HG03095 (cell line): Measurements from ENCODE around the gene DNAH10.

ENCODE experiments used
- ATAC-seq: cut with Tn5 transposase; IDR thresholded peaks from one replicate; pipeline ENCODE4 v1.9.1; 2021; ENCODE audit warnings: moderate library complexity; ENCODE audit not compliant: unreplicated experiment

DNAH10 gene

DNA sequence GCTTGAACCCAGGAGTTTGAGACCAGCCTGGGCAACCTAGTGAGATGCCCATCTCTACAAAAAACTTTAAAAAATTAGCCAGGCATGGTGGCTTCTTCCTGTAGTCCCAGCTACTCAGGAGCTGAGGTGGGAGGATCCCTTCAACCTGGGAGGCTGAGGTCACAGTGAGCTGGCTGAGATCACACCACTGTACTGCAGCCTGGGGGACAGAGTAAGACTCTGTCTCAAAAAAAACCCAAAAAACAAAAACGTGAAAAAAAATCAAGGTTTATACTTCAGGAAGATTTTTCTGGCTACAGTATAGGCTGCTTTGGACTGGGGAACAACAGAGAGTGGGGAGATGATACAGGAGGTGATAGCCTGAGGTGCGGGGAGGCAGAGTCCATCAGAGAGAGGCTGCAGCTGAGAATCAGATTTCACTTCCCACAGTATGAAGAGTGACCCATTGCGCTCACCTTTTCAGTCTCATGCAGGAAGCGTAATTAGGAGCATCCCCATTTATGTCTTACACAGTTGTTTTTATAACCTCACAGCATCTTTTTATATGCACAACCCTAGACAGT, 28.9 kb downstream of the DNAH10 start:
- no peak for ATAC-seq

DNA sequence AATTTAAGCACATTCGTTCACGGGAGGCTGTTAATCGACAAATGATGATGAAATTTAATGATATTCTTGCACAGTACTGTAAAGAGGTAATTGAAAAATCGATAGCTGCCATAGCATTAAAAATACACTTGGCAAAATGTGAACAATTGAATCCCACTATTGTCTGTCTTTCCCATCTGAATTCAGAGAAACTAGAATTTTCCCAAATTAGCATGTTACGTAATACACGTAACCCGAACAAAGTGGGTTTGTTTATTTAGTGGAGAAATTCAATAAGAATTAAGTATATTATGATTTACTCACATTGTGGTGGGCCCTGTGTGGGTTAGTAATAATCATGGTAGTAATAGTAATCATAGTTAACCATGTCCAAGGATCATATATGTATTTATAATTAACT, 31.9 kb downstream of the DNAH10 start:
- no peak for ATAC-seq

DNA sequence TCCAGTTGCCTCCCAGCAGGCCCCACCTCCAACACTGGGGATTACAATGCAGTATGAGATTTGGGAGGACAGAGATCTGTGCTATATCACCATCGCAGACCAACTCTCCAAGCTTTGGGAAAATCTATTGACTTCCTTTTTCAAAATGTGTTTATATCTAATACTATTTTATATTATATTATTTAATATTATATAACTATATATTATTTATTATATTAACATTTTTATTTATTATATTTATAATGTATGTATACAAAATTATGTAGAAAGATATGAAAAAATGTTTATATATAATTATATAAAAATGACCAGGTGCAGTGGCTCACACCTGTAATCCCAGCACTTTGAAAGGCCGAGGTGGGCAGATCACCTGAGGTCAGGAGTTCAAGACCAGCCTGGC, 36.4 kb downstream of the DNAH10 start:
- no peak for ATAC-seq

DNA sequence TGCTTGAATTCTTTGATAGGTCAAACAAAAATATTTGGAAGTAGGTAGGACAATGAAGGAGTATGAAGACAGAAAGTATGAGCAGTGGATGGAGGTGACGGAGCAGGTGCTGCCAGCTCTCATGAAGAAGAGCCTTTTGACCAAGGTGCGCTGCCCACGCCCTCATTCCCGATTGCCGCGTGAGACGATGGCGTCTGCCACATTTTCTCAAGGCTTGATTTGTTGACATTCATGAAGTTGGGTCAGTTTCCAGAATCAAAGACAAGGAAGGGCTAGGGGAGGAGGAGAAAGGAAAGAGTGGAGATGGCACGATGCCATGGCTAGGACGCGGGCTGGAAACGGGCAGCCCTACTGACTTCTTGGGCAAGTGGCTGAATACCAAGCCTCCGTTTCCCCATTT, 37.1 kb downstream of the DNAH10 start:
- ATAC-seq = no peak

DNA sequence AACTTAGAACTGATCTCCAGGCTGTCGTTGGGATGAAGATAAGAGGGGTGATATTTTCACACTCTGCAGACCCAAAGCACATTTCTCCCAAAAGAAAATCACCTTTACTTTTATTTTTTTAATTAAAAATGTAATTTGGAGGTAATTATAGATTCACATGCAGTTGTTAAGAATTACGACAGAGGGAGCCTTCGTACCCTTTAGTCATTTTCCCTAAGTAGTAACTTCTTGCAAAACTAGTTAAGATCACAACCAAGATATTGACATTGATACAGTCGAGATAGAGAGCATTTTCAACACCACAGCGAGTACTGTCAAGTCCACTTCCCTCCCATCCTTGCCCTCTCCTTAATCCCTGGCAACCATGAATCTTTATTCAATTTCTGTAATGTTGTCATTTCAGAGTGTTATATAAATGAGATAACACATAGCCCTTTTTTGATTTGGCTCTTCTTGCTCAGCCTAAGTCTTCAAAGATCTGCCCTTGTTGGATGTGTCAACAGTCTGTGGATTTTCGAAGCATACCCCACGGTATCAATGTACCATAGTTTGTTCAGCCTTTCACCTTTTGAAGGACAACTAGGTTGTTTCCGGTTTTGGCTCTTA, 39.6 kb downstream of the DNAH10 start:
- no peak for ATAC-seq

DNA sequence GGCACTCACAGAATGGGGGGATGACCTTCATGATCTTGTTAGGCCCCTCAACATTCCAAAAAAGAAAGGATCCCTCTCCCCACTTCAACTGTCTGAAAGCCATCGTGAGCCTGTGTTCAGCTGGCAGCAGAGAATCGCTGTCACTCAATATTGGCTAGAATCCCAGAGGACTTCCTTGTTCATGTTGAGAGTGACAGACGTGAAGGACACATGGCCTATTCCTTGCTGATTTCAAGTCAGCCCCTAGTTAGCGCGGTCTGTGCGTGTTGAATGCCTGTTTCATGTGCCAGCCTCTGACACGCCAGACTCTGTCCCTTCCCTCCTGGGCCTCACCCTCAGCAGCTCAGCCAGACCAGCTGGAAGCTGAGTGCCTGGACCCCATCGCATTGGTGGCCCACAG, 43.1 kb downstream of the DNAH10 start:
- no peak for ATAC-seq

DNA sequence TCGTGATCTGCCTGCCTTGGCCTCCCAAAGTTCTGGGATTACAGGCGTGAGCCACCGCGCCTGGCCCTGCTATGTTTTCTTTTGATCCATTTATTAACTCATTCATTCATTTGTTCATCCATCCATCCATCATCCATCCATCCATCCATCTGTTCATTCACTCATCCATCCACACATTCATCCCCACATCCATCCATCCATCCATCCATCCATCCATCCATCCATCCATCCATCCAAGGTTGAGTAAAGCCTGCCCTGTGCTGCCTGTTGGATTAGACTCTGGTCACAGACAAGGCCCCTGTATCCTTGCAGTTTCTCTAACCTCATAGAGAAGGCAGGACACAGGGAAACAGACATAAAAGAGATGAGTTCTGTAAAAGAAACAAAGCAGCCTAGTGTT, 44.9 kb downstream of the DNAH10 start:
- no peak for ATAC-seq

DNA sequence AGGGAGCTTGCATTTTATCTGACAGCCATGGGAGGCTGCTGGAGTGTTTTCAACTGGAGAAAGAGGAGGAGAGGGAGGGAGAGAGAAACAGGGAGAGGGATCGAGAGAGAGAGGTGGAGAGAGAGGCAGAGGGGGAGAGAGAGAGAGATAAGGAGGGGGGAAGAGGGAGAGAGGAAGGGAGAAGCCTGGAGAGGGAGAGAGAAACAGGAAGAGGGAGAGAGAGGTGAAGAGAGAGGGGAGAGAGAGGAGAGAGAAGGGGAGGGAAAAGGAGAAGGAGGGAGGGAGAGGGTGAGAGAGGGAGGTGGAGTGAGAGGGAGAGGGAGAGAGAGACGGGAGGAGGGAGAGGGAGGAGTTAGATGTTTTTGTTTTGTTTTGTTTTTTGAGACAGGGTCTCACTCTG, 45.6 kb downstream of the DNAH10 start:
- no peak for ATAC-seq

DNA sequence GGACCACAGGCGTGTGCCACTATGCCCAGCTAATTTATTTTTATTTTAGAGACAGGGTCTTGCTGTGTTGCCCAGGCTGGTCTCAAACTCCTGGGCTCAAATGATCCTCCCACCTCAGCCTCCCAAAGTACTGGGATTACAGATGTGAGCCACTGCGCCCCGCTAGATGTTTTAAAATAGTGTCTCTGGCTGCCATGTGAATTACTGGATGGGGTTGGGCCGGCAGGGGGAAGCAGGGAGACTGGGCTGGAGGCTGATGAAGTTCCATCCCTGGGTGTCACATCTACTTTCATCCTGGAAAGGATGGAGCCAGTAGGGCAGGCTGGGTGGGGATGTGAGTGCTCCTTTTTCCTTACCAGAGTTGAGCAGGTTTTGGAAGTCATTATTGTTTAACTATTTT, 46.1 kb downstream of the DNAH10 start:
- ATAC-seq = no peak

DNA sequence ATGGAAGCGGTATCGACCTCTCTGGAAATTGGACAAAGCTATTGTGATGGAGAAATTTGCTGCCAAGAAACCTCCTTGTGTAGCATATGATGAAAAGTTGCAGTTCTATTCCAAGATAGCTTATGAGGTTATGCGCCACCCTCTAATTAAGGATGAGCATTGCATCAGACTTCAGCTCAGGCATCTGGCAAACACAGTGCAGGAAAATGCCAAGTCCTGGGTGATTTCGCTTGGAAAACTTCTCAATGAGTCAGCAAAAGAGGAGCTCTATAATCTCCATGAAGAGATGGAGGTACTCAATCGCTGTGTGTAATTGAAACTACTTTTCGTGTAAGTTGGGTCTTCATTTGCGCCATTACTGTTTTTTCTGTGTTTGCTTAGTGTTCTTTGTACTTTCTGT, 51.2 kb downstream of the DNAH10 start:
- ATAC-seq = no peak

DNA sequence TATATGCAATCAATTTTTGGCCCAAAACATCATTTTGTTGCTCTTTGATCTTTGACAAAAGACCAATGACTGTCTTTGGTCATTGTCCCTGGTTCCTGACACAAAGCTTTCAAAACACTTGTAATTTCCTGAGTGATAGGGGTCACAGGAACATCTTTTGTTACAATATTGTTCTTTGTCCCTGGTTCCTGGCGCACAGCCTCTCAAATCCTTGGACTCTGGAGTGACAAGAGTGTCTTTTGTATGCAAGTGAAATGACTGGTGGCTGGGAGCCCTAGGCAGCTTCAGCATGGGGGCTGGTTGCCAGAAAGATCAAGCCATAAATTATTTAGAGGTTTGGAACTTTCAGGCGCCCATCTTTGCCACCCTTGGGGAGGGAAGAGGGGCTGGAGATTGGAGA, 53.9 kb downstream of the DNAH10 start:
- no peak for ATAC-seq

DNA sequence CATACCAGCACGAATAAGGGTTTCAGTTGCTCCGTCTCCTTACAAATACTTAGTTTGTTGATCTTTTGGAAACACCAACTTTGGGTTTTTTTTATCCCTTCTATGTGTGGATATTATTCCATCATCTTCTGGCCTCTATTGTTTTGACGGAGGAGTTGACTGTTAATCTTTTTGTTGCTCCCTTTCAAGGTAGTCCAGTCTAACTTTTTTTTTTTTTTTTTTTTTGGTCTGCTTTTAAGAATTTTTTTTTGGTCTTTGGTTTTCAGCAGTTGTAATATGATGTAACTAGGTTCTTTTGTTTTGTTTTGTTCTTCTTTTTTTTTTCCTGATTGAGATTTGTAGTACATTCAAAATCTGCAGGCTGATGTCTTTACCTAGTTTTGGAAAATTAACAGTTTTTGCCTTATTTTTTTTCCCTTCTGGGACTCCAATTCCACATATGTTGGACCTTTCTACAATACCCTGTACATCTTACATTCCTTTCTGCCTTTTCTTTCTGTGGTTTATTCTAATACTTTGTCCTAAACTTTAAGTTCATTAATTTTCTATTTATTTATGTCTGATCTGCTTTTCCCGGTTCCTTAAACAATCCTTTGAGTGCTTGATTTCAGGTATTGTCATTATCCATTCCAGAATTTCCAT, 54.9 kb downstream of the DNAH10 start:
- ATAC-seq = no peak

DNA sequence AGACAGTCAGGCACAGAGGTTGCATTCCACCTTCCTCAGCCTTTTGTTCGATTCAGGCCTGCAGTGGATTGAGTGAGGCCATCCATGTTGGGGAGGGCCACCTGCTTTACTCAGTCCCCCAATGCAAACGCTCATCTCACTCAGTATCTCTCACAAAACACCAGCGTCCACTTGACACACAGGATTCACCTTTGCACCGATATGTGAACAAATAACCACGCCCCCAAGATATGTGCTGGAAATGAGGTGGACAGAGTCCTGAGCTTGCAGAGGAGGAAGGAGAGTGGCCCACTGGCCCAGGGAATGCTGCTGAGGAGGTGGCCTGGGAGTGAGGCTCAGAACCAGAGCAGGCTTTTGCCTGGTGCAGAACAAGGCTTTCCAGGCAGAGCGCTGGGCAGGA, 60.7 kb downstream of the DNAH10 start:
- ATAC-seq = no peak

DNA sequence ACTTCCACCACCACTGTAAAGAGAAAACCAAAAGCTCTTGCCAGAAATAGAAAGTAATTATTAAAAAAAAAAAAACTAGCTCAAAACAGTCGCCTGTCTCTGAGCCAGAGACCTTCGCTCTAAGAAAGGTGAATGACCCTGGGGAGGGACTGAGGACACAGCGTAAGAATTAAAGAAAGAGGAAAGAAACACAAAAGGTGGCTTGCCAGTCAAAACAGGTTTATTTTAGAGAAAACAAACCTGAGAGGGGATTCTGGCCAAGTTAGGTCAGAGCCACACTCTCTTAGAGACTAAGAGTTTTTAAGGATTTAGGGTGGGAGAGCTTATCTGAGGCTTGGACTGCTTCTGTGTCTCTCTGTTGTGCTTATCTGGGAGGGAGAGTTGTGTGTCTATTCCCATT, 66.0 kb downstream of the DNAH10 start:
- ATAC-seq = no peak

DNA sequence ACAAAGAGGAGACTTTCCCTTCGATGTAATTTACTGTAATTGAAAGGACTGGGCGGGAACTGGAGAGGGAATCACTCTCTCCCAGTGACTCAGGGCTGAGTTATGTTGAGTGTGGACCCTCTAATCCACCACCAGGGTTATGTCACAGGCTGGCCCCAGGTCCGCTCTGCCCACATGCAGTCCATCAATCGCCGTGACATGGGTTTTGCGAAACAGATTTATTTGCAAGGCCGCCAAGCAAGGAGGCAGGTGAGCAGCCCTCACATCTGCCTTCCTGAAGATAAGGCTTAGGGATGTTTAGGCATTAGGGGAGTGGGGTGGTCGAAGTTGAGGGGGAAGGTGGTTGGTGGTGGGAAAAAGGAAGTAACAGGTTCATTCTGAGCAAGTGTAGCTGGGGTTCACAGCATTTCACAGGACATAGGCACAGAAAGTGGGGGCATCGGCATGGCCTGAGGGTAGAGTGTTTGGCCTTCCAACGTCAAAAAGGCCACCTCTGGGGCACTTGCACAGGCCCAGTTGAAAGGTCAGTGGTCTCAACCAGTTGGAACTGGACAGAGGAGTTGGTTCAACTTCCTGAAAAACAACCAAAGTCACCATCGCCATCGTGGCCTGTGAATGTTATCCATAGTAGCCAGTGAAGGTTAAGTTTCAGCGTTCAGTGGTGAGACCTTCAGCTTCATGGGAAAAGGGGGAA, 66.9 kb downstream of the DNAH10 start:
- ATAC-seq = no peak

DNA sequence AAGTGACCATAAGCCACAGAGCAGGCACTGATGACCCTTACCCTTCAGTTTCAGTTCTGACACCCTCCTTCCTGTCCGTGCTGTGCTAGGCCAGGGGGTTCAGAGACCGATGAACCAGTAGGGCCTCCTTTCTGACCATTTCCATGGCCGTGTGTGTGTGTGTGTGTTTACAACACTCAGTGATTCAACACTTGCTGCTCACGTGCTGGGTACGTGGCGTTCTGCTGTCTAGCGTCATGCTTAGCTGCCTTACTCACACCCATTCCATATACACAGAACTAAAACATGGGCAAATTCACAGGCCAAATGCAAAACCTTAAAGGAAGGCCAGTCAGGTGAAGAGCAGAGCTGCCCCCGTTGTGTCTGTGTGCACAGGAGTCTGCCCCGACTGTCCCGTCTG, 67.5 kb downstream of the DNAH10 start:
- no peak for ATAC-seq

DNA sequence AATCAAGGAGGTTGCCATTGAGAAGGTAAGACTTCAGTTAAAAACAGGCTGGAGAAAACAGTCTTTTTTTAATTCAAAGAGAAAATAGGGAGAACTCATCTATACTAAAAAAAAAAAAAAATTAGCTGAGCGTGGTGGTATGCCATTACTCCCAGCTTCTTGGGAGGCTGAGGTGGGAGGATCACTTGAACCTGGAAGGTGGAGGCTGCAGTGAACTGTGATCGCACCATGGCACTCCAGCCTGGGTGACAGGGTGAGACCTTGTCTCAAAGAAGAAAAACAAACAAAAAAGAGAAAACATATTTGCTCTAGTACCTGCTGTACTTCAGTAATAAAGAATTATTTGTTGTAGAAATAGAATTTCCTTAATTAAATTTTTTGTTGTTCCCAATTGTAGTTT, 68.6 kb downstream of the DNAH10 start:
- ATAC-seq = no peak

DNA sequence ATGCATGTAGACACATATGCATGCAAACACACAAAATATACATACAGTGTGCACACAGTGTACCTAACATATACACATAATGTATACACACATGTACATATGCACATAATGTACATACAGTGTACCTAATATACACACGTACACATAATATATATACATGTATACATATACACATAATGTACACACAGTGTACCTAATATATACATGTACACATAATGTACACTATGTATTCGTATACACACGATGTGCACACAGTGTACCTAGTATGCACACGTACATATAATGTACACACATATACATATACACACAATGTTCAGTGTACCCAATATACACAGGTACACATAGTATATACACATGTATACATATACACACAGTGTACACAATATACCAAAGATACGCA, 70.0 kb downstream of the DNAH10 start:
- no peak for ATAC-seq

DNA sequence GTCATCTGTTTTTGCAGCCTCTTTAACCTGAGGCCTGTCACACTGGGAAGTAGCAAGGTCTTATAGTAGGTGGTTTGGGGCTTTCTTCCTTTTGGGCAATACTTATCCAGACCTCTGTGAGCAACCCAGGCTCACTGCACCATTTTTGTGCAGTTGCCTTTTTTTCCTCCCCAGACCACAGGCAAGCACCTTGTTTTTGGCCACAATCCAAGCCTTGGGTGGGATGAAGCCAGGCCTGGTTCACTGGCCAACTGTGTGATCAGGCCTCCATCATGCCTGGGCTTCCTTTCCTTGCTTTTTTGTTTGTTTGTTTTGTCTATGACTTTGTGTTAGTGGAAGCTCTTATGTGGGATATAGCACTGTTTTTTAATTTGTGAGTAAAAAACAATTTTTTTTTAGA, 71.7 kb downstream of the DNAH10 start:
- no peak for ATAC-seq

DNA sequence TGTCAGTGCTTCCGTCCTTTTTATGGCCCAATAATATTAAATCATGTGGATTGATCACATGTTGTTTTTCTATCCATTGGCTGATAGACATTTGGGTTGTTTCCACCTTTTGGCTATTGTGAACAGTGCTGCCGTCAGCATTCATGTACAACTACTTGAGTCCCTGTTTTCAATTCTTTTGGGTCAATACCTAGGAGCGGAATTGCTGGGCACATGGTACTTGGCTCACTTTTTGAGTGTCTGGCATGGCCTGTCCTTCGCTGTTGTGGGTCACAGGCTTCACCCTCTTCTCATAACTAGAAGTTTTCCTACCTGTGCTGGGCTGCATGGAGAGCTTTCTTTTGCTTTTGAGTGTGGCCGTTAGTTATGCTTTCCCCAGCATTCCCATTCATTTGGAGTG, 72.7 kb downstream of the DNAH10 start:
- no peak for ATAC-seq

DNA sequence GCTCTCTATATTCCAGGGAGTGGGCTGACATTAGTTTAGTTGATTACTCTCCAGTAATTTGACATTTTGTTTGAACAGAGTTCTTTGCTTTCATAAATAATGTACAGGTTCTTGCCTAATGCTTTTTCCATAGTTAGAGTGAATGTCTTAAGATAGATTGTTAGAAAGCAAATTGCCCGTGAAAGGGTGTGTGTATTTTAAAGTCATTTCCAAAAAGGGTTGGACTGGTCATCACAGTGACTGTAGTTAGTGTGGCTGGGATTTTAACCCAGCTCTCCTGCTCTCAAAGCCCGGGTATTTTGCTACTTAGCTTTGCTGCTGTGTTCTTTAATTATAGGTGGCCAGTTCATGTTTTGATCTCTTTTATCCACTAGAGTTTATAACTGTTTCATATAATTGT, 74.2 kb downstream of the DNAH10 start:
- no peak for ATAC-seq

DNA sequence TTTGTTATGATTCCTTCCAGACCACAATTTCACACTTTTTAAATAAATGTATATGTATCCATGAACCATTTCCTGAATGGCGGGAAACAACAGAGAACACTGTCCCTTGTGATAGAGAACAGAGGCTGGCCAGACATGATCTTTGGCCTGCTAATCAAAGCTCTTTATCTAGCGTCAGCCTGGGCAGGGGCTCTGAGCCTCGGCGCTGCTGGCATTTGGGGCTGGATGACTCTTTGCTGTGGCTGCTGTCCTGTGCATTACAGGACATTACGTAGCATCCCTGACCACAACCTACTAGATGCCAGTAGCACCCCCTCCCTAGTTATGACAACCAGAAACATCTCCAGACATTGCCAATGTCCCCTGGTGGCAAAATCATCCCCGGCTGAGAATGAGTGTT, 77.7 kb downstream of the DNAH10 start:
- ATAC-seq = no peak
